ENCODE measurements around the gene CXCL5. TPM values are rescaled to one million over a fixed set of nuclear protein-coding genes. Genes with fewer than 3 reads are reported as not detected.

CXCL5 gene
- total and polyA plus RNA-seq, 2 donors (not counting 3 experiments of a cell fraction or from before 2014, with no cell fraction given): 0.33 to 0.40 TPM

DNA sequence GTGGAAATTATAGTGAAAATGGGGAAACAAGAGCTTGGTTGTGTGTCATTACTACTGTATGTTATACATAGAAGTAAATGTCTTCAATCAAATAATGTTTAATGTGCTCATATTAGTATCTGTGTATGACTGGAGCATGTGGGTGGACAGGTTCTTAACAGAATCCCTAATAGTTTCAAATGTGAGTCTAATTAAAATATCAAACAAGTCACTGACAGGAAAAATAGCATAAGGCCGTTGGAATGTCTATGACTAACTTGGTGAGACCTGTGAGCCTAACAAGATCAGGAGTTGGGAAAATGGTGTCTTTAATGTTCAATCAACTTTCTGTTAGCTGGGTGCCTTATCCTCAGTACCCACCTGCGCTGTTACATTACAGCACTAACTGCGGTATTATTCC, 46.2 kb upstream of the CXCL5 start:
- H3K4me2 ChIP-seq (ENCODE audit: insufficient read depth, low read length): no peak overlapping the region
- H3K27ac ChIP-seq (ENCODE audit: insufficient read depth, low read depth, low read length): no peak overlapping the region
- no peak overlapping the region for H3K9ac ChIP-seq (replicated peaks; ENCODE audit: extremely low read depth, insufficient read depth, low read length)
- intact Hi-C loops (cut with micrococcal nuclease) (no loop called here), dilution Hi-C loops (cut with MboI; ENCODE audit: extremely low pct_ligation_motif_present, low sequenced_read_pairs) (no loop called here)
- no peak overlapping the region for H2AFZ ChIP-seq (ENCODE audit: low read depth, low read length)
- no peaks in the 10 kb centered on the region for H3K79me2 ChIP-seq (ENCODE audit: control insufficient read depth, insufficient read depth, low read length)
- TF ChIP-seq GATA2 (IDR thresholded peaks at IDR 0.05; ENCODE audit: insufficient read depth, insufficient read length, low read depth, low read length) (no peak), POLR2A (IDR thresholded peaks at IDR 0.05; ENCODE audit: low read depth, low read length) (no peak), FOS (IDR thresholded peaks at IDR 0.05; ENCODE audit: borderline replicate concordance, insufficient read depth, low read length) (peak; percentile 37), POLR2AphosphoS5 (IDR thresholded peaks at IDR 0.05; ENCODE audit: insufficient read depth, low read depth, low read length) (no peak), MAX (IDR thresholded peaks at IDR 0.05; ENCODE audit: insufficient read depth, insufficient read length) (no peak), MYC (IDR thresholded peaks at IDR 0.05; ENCODE audit: low read depth, low read length) (no peak)
- POLR2A ChIA-PET: no interaction called here
- FAIRE-seq: no peak
- DNase-seq (ENCODE audit: low read depth, low spot score): peak; percentile 30
- no peaks in the 10 kb centered on the region for H3K36me3 ChIP-seq (ENCODE audit: control insufficient read depth in 2 of 2, extremely low read depth in 1 of 2, insufficient read depth in 2 of 2, low read length in 2 of 2)
- no peaks in the 10 kb centered on the region for H4K20me1 ChIP-seq (replicated peaks; ENCODE audit: control insufficient read depth, extremely low read depth, insufficient read depth, low read length)
- no TSS peak for BruUV-seq (replicated peaks)
- H3K9me3 ChIP-seq (replicated peaks; ENCODE audit: control insufficient read depth, insufficient read depth, low read length): no peaks in the 10 kb centered on the region
- CTCF ChIA-PET: interaction anchor here (1.0 to 1.2 kb wide), 3 partner anchors 12 to 180 kb away, joined by 3 to 4 read pairs (median 3); no protein-coding TSS in a partner anchor
- H3K4me1 ChIP-seq (ENCODE audit: control insufficient read depth, extremely low read depth, insufficient read depth, low read length): peaks cover 6% of the 10 kb centered on the region
- H3K27me3 ChIP-seq (ENCODE audit: control insufficient read depth in 2 of 2, insufficient read depth in 2 of 2, low read length in 2 of 2): no peaks in the 10 kb centered on the region
- no peak overlapping the region for H3K4me3 ChIP-seq (replicated peaks in 1 of 3; ENCODE audit: insufficient read depth in 1 of 3, low read depth in 1 of 3, low read length in 3 of 3)
- no peaks in the 10 kb centered on the region for H3K9me1 ChIP-seq (replicated peaks; ENCODE audit: control insufficient read depth, extremely low read depth, insufficient read depth, low read length)

DNA sequence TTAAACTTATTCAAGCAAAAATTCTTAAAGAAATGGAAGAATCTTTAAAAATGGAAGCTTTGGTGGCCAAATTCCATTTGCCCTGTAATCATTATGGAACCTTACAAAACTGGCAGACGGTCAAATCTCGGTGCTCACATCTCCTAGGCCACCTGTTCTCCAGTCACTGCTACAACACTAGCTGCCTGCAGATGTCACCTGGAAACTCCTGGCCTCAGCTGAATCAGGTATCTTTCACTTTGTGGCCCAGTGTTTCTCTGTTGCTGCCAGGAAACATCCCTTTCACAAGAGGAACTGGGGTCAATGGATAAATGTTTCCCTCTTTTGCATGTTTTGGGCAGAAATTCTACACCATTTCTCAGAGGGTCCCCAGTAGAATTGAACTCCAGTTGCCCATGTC, 44.2 kb upstream of the CXCL5 start:
- Histone ChIP-seq H4K20me1 (replicated peaks; ENCODE audit: control insufficient read depth, extremely low read depth, insufficient read depth, low read length) (no peaks in the 10 kb centered on the region), H3K4me3 (replicated peaks in 1 of 3; ENCODE audit: insufficient read depth in 1 of 3, low read depth in 1 of 3, low read length in 3 of 3) (no peak overlapping the region), H3K9me1 (replicated peaks; ENCODE audit: control insufficient read depth, extremely low read depth, insufficient read depth, low read length) (no peaks in the 10 kb centered on the region), H3K4me2 (ENCODE audit: insufficient read depth, low read length) (no peak overlapping the region), H3K27ac (ENCODE audit: insufficient read depth, low read depth, low read length) (no peak overlapping the region), H3K4me1 (ENCODE audit: control insufficient read depth, extremely low read depth, insufficient read depth, low read length) (peaks cover 15% of the 10 kb centered on the region), H3K9me3 (replicated peaks; ENCODE audit: control insufficient read depth, insufficient read depth, low read length) (no peaks in the 10 kb centered on the region), H3K9ac (replicated peaks; ENCODE audit: extremely low read depth, insufficient read depth, low read length) (no peak overlapping the region), H3K27me3 (ENCODE audit: control insufficient read depth in 2 of 2, insufficient read depth in 2 of 2, low read length in 2 of 2) (no peaks in the 10 kb centered on the region), H3K36me3 (ENCODE audit: control insufficient read depth in 2 of 2, extremely low read depth in 1 of 2, insufficient read depth in 2 of 2, low read length in 2 of 2) (no peaks in the 10 kb centered on the region), H2AFZ (ENCODE audit: low read depth, low read length) (no peak overlapping the region), H3K79me2 (ENCODE audit: control insufficient read depth, insufficient read depth, low read length) (no peaks in the 10 kb centered on the region)
- intact Hi-C loops (cut with micrococcal nuclease): no loop called here
- no peak for TF ChIP-seq EZH2 (IDR thresholded peaks at IDR 0.05; ENCODE audit: borderline replicate concordance, low read depth, low read length, severe bottlenecking)
- no peak for TF ChIP-seq GATA2 (IDR thresholded peaks at IDR 0.05; ENCODE audit: insufficient read depth, insufficient read length, low read depth, low read length)
- no peak for TF ChIP-seq FOS (IDR thresholded peaks at IDR 0.05; ENCODE audit: borderline replicate concordance, insufficient read depth, low read length)
- TF ChIP-seq, protein P1, sequence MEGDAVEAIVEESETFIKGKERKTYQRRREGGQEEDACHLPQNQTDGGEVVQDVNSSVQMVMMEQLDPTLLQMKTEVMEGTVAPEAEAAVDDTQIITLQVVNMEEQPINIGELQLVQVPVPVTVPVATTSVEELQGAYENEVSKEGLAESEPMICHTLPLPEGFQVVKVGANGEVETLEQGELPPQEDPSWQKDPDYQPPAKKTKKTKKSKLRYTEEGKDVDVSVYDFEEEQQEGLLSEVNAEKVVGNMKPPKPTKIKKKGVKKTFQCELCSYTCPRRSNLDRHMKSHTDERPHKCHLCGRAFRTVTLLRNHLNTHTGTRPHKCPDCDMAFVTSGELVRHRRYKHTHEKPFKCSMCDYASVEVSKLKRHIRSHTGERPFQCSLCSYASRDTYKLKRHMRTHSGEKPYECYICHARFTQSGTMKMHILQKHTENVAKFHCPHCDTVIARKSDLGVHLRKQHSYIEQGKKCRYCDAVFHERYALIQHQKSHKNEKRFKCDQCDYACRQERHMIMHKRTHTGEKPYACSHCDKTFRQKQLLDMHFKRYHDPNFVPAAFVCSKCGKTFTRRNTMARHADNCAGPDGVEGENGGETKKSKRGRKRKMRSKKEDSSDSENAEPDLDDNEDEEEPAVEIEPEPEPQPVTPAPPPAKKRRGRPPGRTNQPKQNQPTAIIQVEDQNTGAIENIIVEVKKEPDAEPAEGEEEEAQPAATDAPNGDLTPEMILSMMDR (IDR thresholded peaks at IDR 0.05; ENCODE audit: extremely low read depth in 1 of 2, insufficient read depth in 1 of 2, low read depth in 1 of 2, low read length in 2 of 2): no peak
- no peak for TF ChIP-seq POLR2A (IDR thresholded peaks at IDR 0.05; ENCODE audit: low read depth, low read length)
- no peak for TF ChIP-seq JUN (IDR thresholded peaks at IDR 0.05; ENCODE audit: borderline replicate concordance, insufficient read depth, insufficient read length, low read depth)
- no peak for TF ChIP-seq POLR2AphosphoS5 (IDR thresholded peaks at IDR 0.05; ENCODE audit: insufficient read depth, low read depth, low read length)
- TF ChIP-seq MAX (IDR thresholded peaks at IDR 0.05; ENCODE audit: insufficient read depth, insufficient read length): no peak
- TF ChIP-seq MYC (IDR thresholded peaks at IDR 0.05; ENCODE audit: low read depth, low read length): no peak
- dilution Hi-C loops (cut with MboI; ENCODE audit: extremely low pct_ligation_motif_present, low sequenced_read_pairs): no loop called here
- CTCF ChIA-PET: interaction anchor here (1.3 to 2.4 kb wide), 2 partner anchors 17 to 92 kb away, joined by 3 to 10 read pairs; no protein-coding TSS in a partner anchor
- BruUV-seq (replicated peaks): no TSS peak
- DNase-seq (ENCODE audit: low read depth, low spot score): no peak
- no peak for FAIRE-seq
- POLR2A ChIA-PET: no interaction called here
